ENCODE measurements around the gene PALLD.

Gene PALLD

DNA sequence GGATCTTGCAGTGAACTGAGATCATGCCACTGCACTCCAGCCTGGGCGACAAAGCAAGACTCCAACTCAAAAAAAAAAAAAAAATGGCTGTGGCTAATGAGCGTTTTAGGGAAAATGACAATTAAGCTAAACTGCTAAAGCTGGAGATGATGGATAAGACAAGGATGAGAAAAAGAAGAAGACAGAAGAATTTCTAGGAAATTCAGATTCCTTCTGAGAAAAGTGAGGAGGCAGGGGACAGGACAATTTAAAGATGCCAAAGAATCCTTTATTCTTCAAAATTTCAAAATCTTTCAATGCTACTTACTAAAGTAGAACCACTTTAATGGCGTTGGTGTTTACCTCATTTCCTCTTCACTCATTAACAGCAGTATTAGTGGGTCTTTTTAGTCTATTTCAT, 7.7 kb downstream of the PALLD start:
- TF ChIP-seq ZNF501 (tag by site-specific recombination; IDR thresholded peaks at IDR 0.05) = no peak
- no peak for TF ChIP-seq ZNF266 (tag by site-specific recombination; IDR thresholded peaks at IDR 0.05; ENCODE audit: low read depth)
- TF ChIP-seq OSR2 (tag by site-specific recombination; IDR thresholded peaks at IDR 0.05) = no peak
- no peak for TF ChIP-seq ZBTB17 (tag by site-specific recombination; IDR thresholded peaks at IDR 0.05)
- no peak for TF ChIP-seq ZFP69B (tag by site-specific recombination; IDR thresholded peaks at IDR 0.05)
- no peak for TF ChIP-seq ZNF48 (tag by site-specific recombination; IDR thresholded peaks at IDR 0.05)
- no peak for TF ChIP-seq ZNF366 (tag by site-specific recombination; conservative IDR thresholded peaks at IDR 0.05)
- no peak for TF ChIP-seq ZNF214 (tag by site-specific recombination; IDR thresholded peaks at IDR 0.05; ENCODE audit: borderline replicate concordance)
- no peak for TF ChIP-seq ZNF629 (tag by site-specific recombination; IDR thresholded peaks at IDR 0.05)
- no peak for TF ChIP-seq MYNN (tag by site-specific recombination; IDR thresholded peaks at IDR 0.05; ENCODE audit: borderline replicate concordance)
- TF ChIP-seq ZNF140 (tag by site-specific recombination; IDR thresholded peaks at IDR 0.05) = no peak
- TF ChIP-seq, protein P1, sequence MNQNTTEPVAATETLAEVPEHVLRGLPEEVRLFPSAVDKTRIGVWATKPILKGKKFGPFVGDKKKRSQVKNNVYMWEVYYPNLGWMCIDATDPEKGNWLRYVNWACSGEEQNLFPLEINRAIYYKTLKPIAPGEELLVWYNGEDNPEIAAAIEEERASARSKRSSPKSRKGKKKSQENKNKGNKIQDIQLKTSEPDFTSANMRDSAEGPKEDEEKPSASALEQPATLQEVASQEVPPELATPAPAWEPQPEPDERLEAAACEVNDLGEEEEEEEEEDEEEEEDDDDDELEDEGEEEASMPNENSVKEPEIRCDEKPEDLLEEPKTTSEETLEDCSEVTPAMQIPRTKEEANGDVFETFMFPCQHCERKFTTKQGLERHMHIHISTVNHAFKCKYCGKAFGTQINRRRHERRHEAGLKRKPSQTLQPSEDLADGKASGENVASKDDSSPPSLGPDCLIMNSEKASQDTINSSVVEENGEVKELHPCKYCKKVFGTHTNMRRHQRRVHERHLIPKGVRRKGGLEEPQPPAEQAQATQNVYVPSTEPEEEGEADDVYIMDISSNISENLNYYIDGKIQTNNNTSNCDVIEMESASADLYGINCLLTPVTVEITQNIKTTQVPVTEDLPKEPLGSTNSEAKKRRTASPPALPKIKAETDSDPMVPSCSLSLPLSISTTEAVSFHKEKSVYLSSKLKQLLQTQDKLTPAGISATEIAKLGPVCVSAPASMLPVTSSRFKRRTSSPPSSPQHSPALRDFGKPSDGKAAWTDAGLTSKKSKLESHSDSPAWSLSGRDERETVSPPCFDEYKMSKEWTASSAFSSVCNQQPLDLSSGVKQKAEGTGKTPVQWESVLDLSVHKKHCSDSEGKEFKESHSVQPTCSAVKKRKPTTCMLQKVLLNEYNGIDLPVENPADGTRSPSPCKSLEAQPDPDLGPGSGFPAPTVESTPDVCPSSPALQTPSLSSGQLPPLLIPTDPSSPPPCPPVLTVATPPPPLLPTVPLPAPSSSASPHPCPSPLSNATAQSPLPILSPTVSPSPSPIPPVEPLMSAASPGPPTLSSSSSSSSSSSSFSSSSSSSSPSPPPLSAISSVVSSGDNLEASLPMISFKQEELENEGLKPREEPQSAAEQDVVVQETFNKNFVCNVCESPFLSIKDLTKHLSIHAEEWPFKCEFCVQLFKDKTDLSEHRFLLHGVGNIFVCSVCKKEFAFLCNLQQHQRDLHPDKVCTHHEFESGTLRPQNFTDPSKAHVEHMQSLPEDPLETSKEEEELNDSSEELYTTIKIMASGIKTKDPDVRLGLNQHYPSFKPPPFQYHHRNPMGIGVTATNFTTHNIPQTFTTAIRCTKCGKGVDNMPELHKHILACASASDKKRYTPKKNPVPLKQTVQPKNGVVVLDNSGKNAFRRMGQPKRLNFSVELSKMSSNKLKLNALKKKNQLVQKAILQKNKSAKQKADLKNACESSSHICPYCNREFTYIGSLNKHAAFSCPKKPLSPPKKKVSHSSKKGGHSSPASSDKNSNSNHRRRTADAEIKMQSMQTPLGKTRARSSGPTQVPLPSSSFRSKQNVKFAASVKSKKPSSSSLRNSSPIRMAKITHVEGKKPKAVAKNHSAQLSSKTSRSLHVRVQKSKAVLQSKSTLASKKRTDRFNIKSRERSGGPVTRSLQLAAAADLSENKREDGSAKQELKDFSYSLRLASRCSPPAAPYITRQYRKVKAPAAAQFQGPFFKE (tag by site-specific recombination; IDR thresholded peaks at IDR 0.05; ENCODE audit: borderline replicate concordance) = no peak
- TF ChIP-seq, protein P2, sequence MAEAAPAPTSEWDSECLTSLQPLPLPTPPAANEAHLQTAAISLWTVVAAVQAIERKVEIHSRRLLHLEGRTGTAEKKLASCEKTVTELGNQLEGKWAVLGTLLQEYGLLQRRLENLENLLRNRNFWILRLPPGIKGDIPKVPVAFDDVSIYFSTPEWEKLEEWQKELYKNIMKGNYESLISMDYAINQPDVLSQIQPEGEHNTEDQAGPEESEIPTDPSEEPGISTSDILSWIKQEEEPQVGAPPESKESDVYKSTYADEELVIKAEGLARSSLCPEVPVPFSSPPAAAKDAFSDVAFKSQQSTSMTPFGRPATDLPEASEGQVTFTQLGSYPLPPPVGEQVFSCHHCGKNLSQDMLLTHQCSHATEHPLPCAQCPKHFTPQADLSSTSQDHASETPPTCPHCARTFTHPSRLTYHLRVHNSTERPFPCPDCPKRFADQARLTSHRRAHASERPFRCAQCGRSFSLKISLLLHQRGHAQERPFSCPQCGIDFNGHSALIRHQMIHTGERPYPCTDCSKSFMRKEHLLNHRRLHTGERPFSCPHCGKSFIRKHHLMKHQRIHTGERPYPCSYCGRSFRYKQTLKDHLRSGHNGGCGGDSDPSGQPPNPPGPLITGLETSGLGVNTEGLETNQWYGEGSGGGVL (tag by site-specific recombination; IDR thresholded peaks at IDR 0.05) = no peak
- TF ChIP-seq ZNF768 (tag by site-specific recombination; IDR thresholded peaks at IDR 0.05) = no peak
- TF ChIP-seq, protein P3, sequence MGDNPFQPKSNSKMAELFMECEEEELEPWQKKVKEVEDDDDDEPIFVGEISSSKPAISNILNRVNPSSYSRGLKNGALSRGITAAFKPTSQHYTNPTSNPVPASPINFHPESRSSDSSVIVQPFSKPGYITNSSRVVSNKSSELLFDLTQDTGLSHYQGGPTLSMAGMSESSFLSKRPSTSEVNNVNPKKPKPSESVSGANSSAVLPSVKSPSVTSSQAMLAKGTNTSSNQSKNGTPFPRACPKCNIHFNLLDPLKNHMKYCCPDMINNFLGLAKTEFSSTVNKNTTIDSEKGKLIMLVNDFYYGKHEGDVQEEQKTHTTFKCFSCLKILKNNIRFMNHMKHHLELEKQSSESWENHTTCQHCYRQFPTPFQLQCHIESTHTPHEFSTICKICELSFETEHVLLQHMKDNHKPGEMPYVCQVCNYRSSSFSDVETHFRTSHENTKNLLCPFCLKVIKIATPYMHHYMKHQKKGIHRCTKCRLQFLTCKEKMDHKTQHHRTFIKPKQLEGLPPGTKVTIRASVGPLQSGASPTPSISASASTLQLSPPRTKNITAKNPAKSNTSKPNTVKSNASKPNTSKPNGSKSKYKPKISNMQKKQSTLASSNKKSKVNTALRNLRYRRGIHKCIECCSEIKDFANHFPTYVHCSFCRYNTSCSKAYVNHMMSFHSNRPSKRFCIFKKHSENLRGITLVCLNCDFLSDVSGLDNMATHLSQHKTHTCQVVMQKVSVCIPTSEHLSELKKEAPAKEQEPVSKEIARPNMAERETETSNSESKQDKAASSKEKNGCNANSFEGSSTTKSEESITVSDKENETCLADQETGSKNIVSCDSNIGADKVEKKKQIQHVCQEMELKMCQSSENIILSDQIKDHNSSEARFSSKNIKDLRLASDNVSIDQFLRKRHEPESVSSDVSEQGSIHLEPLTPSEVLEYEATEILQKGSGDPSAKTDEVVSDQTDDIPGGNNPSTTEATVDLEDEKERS (tag by site-specific recombination; IDR thresholded peaks at IDR 0.05) = no peak
- CTCF ChIA-PET = interaction anchor here (1.0 kb wide), 1 partner anchor 26 kb away, joined by 4 read pairs; no protein-coding TSS in a partner anchor
- Histone ChIP-seq H3K4me1 (ENCODE audit: control insufficient read depth, insufficient read depth, low read length) (no peaks in the 10 kb centered on the region), H3K9me3 (ENCODE audit: control insufficient read depth, insufficient read depth, low read depth, low read length) (no peaks in the 10 kb centered on the region), H3K36me3 (ENCODE audit: control insufficient read depth in 2 of 2, insufficient read depth in 1 of 2, low read length in 2 of 2) (no peaks in the 10 kb centered on the region), H3K27ac (ENCODE audit: extremely low read depth, low read depth, low read length) (no peak overlapping the region), H3K4me3 (ENCODE audit: low read depth, low read length) (no peak overlapping the region)
- POLR2A ChIA-PET = no interaction called here

DNA sequence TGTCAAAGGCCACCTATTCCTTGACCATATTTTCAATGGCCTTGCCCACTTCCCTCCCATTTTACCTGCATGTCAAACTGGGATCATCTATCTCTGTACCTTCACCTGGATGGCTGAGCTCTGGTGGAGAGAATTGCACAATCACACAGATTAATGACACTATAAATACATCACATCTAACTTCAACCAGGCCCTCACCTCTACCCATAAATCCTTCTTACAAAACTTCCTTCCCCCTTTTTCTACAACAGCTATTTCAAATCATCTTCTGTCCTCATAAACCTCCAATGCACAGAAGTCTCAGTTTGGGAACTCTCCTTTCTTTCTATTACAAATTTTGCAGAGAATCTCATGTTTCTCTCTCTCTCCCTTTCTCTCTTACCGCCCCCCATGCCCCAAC, 9.2 kb downstream of the PALLD start:
- Histone ChIP-seq H3K4me1 (ENCODE audit: control insufficient read depth, insufficient read depth, low read length) (no peaks in the 10 kb centered on the region), H3K27ac (ENCODE audit: extremely low read depth, low read depth, low read length) (no peak overlapping the region), H3K36me3 (ENCODE audit: control insufficient read depth in 2 of 2, insufficient read depth in 1 of 2, low read length in 2 of 2) (no peaks in the 10 kb centered on the region), H3K9me3 (ENCODE audit: control insufficient read depth, insufficient read depth, low read depth, low read length) (no peaks in the 10 kb centered on the region), H3K4me3 (ENCODE audit: low read depth, low read length) (no peak overlapping the region)
- ChIA-PET CTCF (interaction anchor here (1.2 kb wide), 1 partner anchor 46 kb away, joined by 4 read pairs; no protein-coding TSS in a partner anchor), POLR2A (no interaction called here)
- TF ChIP-seq OSR2 (tag by site-specific recombination; IDR thresholded peaks at IDR 0.05) = no peak
- no peak for TF ChIP-seq ZNF324 (tag by site-specific recombination; IDR thresholded peaks at IDR 0.05)
- TF ChIP-seq, protein P4, sequence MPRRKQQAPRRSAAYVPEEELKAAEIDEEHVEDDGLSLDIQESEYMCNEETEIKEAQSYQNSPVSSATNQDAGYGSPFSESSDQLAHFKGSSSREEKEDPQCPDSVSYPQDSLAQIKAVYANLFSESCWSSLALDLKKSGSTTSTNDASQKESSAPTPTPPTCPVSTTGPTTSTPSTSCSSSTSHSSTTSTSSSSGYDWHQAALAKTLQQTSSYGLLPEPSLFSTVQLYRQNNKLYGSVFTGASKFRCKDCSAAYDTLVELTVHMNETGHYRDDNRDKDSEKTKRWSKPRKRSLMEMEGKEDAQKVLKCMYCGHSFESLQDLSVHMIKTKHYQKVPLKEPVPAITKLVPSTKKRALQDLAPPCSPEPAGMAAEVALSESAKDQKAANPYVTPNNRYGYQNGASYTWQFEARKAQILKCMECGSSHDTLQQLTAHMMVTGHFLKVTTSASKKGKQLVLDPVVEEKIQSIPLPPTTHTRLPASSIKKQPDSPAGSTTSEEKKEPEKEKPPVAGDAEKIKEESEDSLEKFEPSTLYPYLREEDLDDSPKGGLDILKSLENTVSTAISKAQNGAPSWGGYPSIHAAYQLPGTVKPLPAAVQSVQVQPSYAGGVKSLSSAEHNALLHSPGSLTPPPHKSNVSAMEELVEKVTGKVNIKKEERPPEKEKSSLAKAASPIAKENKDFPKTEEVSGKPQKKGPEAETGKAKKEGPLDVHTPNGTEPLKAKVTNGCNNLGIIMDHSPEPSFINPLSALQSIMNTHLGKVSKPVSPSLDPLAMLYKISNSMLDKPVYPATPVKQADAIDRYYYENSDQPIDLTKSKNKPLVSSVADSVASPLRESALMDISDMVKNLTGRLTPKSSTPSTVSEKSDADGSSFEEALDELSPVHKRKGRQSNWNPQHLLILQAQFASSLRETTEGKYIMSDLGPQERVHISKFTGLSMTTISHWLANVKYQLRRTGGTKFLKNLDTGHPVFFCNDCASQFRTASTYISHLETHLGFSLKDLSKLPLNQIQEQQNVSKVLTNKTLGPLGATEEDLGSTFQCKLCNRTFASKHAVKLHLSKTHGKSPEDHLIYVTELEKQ (tag by site-specific recombination; IDR thresholded peaks at IDR 0.05; ENCODE audit: borderline replicate concordance) = no peak
- no peak for TF ChIP-seq ZNF416 (tag by site-specific recombination; IDR thresholded peaks at IDR 0.05)
- TF ChIP-seq EGR2 (tag by site-specific recombination; IDR thresholded peaks at IDR 0.05; ENCODE audit: low read depth) = no peak
- no peak for TF ChIP-seq ZNF24 (tag by site-specific recombination; IDR thresholded peaks at IDR 0.05)

All from HEK293 (cell line).